GM12878 (cell line): ENCODE data around the gene ACAP1. TPM values are rescaled to one million over a fixed set of nuclear protein-coding genes. Genes with fewer than 3 reads are reported as not detected.

ENCODE experiments used
- ATAC-seq: fragments of 200-7000 bp; cut with Tn5 transposase; 3 replicates; pipeline ENCODE4 v1.9.1; 2020; ENCODE audit warnings: mild to moderate bottlenecking, moderate library complexity
- BruUV-seq: library from RNA; stranded (reverse); fragments of 400-500 nt; replicated peaks from 2 replicates; lab custom pipeline; 2021; lab: Mats Ljungman, UMichigan
- CTCF ChIA-PET: fragments of 300-600 bp; sonication (Branson Sonifier 250); formaldehyde crosslinking; extraction: SDS; loops from one replicate; lab custom pipeline; 2021; ENCODE audit warnings: inconsistent platforms; lab: Yijun Ruan, JAX
- POLR2A ChIA-PET: fragments of 350-600 bp; formaldehyde crosslinking; extraction: SDS; loops from one replicate; lab custom pipeline; 2021; ENCODE audit warnings: inconsistent platforms; lab: Charles Lee
- RAD21 ChIA-PET: fragments of 300-600 bp; sonication (Branson Sonifier 250); formaldehyde crosslinking; loops from one replicate; lab custom pipeline; 2023; ENCODE audit warnings: antibody characterized with exemption; ENCODE audit not compliant: unreplicated experiment; lab: Charles Lee
- SMC1A ChIA-PET: fragments of 300-600 bp; sonication (Branson Sonifier 250); formaldehyde crosslinking; loops from one replicate; lab custom pipeline; 2023; ENCODE audit not compliant: unreplicated experiment, uncharacterized antibody; lab: Charles Lee
- DNase-seq: peaks from one replicate; pipeline ENCODE4 v3.0.0-alpha.2; 2011; ENCODE audit warnings: low read depth, low spot score
- FAIRE-seq: peaks from 3 replicates; lab custom pipeline; 2011; peaks lifted over from hg19 to GRCh38; lab: Jason Lieb, UNC
- H2AFZ ChIP-seq: 2 replicates; pipeline ENCODE4 v1.6.0; 2011; ENCODE audit warnings: low read depth, low read length, control low read depth; ENCODE audit not compliant: control insufficient read depth
- H3K27ac ChIP-seq: 2 replicates; pipeline ENCODE4 v1.5.1; 2011; ENCODE audit warnings: control low read depth; ENCODE audit not compliant: control insufficient read depth, insufficient read depth
- H3K27me3 ChIP-seq, 2 experiments: replicated peaks in 1 of 2; 2 replicates each; pipeline versions ENCODE4 v1.6.0 to v1.6.1; 2011; ENCODE audit warnings: low read length in 1 of 2; ENCODE audit not compliant: control insufficient read depth in 2 of 2, insufficient read depth in 2 of 2
- H3K36me3 ChIP-seq, 2 experiments: 2 replicates each; pipeline ENCODE4 v1.5.1; 2011; ENCODE audit warnings: low read length in 1 of 2; ENCODE audit not compliant: control insufficient read depth in 2 of 2, insufficient read depth in 2 of 2
- H3K4me1 ChIP-seq: 2 replicates; pipeline ENCODE4 v1.6.1; 2011; ENCODE audit warnings: mild to moderate bottlenecking, low read length, moderate library complexity, mixed read lengths; ENCODE audit not compliant: control insufficient read depth, insufficient read depth
- H3K4me2 ChIP-seq: 2 replicates; pipeline ENCODE4 v1.6.0; 2011; ENCODE audit warnings: control low read depth; ENCODE audit not compliant: control insufficient read depth, insufficient read depth
- H3K4me3 ChIP-seq: fragments of 200-600 bp; sonication (generic); 2 replicates; pipeline ENCODE4 v1.5.1; 2016
- H3K79me2 ChIP-seq: 2 replicates; pipeline ENCODE4 v1.6.0; 2011; ENCODE audit warnings: low read length; ENCODE audit not compliant: control insufficient read depth, insufficient read depth
- H3K9ac ChIP-seq: 2 replicates; pipeline ENCODE4 v1.8.0; 2011; ENCODE audit warnings: low read length, control low read depth, mixed read lengths; ENCODE audit not compliant: control insufficient read depth, insufficient read depth
- H3K9me3 ChIP-seq: replicated peaks from 3 replicates; pipeline ENCODE4 v1.5.1; 2011; ENCODE audit warnings: mild to moderate bottlenecking, low read length; ENCODE audit not compliant: control insufficient read depth, insufficient read depth
- H4K20me1 ChIP-seq: 2 replicates; pipeline ENCODE4 v1.6.0; 2011; ENCODE audit not compliant: control insufficient read depth, insufficient read depth
- EGR1 ChIP-seq, 2 experiments: IDR thresholded peaks; 1 replicate in 1 of 2; 2 replicates in 1 of 2; pipeline ENCODE4 v1.6.1; 2011 to 2012; ENCODE audit warnings: low read depth in 2 of 2, low read length in 2 of 2, borderline replicate concordance in 1 of 2, mild to moderate bottlenecking in 1 of 2, moderate library complexity in 1 of 2
- FOXM1 ChIP-seq: IDR thresholded peaks from 2 replicates; pipeline ENCODE4 v1.6.1; 2012; ENCODE audit warnings: low read depth, mild to moderate bottlenecking, inconsistent platforms, low read length, moderate library complexity
- JUNB ChIP-seq: IDR thresholded peaks from 2 replicates; pipeline ENCODE4 v1.6.1; 2016; ENCODE audit warnings: antibody characterized with exemption, mild to moderate bottlenecking
- KDM1A ChIP-seq: fragments of 200-600 bp; sonication (generic); IDR thresholded peaks from 2 replicates; pipeline ENCODE4 v1.6.1; 2016; ENCODE audit warnings: borderline replicate concordance
- MYC ChIP-seq: IDR thresholded peaks from 2 replicates; pipeline ENCODE4 v1.6.1; 2011; ENCODE audit warnings: mild to moderate bottlenecking, low read length, moderate library complexity, inconsistent platforms; ENCODE audit not compliant: insufficient read depth, insufficient replicate concordance, insufficient read length, severe bottlenecking
- POU2F2 ChIP-seq: IDR thresholded peaks from 3 replicates; pipeline ENCODE4 v1.6.1; 2011; ENCODE audit warnings: low read depth, mild to moderate bottlenecking, low read length, borderline replicate concordance
- TCF3 ChIP-seq: IDR thresholded peaks from 2 replicates; pipeline ENCODE4 v1.6.1; 2012; ENCODE audit warnings: low read depth, mild to moderate bottlenecking, low read length, borderline replicate concordance; ENCODE audit not compliant: insufficient read depth
- TCF7 ChIP-seq: IDR thresholded peaks from 2 replicates; pipeline ENCODE4 v1.6.1; 2014; ENCODE audit warnings: antibody characterized with exemption, borderline replicate concordance
- WGBS: methylation state at CpG from one replicate; pipeline ENCODE4 v1.1.6; 2016; ENCODE audit warnings: low lambda C conversion rate; ENCODE audit not compliant: insufficient replicate concordance, insufficient coverage; ENCODE audit errors: missing lambda C conversion rate; 5-methylcytosine and 5-hydroxymethylcytosine counted together
- in situ Hi-C: fragments of 300-500 bp; cut with MboI; formaldehyde crosslinking; loops from 9 replicates; pipeline ENCODE4 v1.14.3; 2018; ENCODE audit warnings: mixed read lengths
- intact Hi-C: fragments of 100-400 bp; cut with micrococcal nuclease; formaldehyde crosslinking; loops from one replicate; pipeline ENCODE4 v1.14.2; 2022; ENCODE audit not compliant: unreplicated experiment
- polyA plus RNA-seq, 11 experiments: library from polyadenylated mRNA; depleted of rRNA in 4 of 11; unstranded in 6 of 11; stranded (reverse) in 5 of 11; fragments of >200 nt; fragmentation: Nextera tagmentation in 4 of 11; fragmentation: Illumina TruSeq in 1 of 11; extraction: Ambion mirVana in 4 of 11; extraction: Trizol in 1 of 11; gene quantifications; 1 replicate in 1 of 11; 2 replicates in 10 of 11; pipeline versions ENCODE4 v1.2.1 to v1.2.3, GENCODE V29; 2011 to 2016; ENCODE audit warnings: inconsistent platforms in 2 of 11, missing spikeins in 2 of 11, low read depth in 1 of 11
- total RNA-seq, 4 experiments: library from RNA; depleted of rRNA in 3 of 4; stranded (reverse); fragments of >200 nt in 3 of 4; fragmentation: Illumina TruSeq in 1 of 4; extraction: Trizol in 1 of 4; gene quantifications; 2 replicates each; pipeline versions ENCODE4 v1.2.1 to v1.2.3, GENCODE V29; 2013 to 2021
- TF ChIP-seq, protein P1 (sequence below): fragments of 450-650 bp; IDR thresholded peaks from 2 replicates; pipeline ENCODE4 v1.6.1; 2017; ENCODE audit warnings: low read depth, mild to moderate bottlenecking, moderate library complexity
- TF ChIP-seq, protein P2 (sequence below): fragments of 450-650 bp; formaldehyde crosslinking; IDR thresholded peaks from 2 replicates; pipeline ENCODE4 v1.4.0; 2020; ENCODE audit warnings: mild to moderate bottlenecking, moderate library complexity
- TF ChIP-seq, protein P3 (sequence below): IDR thresholded peaks from 2 replicates; pipeline ENCODE4 v1.6.1; 2011; ENCODE audit warnings: mild to moderate bottlenecking, low read depth, low read length, moderate library complexity; ENCODE audit not compliant: insufficient replicate concordance

ACAP1 gene
- total and polyA plus RNA-seq, 10 of the 15 experiments (the other 5 are each of a cell fraction or from before 2014, with no cell fraction given): 5.7 to 245 (median 118) TPM

DNA sequence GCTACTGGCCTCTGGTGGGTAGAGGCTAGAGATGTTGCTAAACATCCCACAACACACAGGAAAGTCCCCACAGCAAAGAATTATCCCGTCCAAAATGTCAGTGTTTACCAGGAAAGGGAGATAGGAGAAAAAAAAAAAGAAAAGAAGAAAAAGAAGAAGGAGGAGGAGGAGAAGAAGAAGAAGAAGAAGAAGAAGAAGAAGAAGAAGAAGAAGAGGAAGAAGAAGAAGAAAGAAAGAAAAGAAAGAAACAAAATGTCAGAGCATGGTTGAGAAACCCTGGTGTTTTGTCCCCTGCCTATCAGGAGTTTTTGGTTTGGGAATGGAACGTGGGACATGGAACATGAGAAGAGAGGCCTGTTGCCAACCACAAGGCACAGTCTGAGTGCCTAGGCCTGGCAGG lies 21.1 kb downstream of the ACAP1 start:
- no peaks in the 10 kb centered on the region for H3K27me3 ChIP-seq
- peaks cover 18% of the 10 kb centered on the region for H3K4me1 ChIP-seq
- in situ Hi-C loops (no loop called here), intact Hi-C loops (loop anchor here (2.0 kb wide), 1 partner anchor 203 kb away; the partner anchor contains the start of gene SENP3)
- H3K4me2 ChIP-seq: no peak overlapping the region
- H4K20me1 ChIP-seq: no peaks in the 10 kb centered on the region
- 4% methylated on average over 2 of the region's 2 CpGs for WGBS
- FAIRE-seq (no peak), ATAC-seq (no peak), DNase-seq (no peak)
- peaks cover 5% of the 10 kb centered on the region for H3K79me2 ChIP-seq
- no peak overlapping the region for H3K9ac ChIP-seq
- no peak overlapping the region for H2AFZ ChIP-seq
- RAD21 ChIA-PET: no interaction called here
- no peaks in the 10 kb centered on the region for H3K9me3 ChIP-seq
- no peaks in the 10 kb centered on the region for H3K36me3 ChIP-seq
- TF ChIP-seq EGR1 (IDR thresholded peaks at IDR 0.05; ENCODE audit: borderline replicate concordance in 1 of 2, low read depth in 2 of 2, low read length in 2 of 2) (no peak), FOXM1 (no peak), KDM1A (no peak), TCF3 (no peak), TCF7 (no peak), POU2F2 (no peak), MYC (no peak), JUNB (no peak)
- TF ChIP-seq, protein P1, sequence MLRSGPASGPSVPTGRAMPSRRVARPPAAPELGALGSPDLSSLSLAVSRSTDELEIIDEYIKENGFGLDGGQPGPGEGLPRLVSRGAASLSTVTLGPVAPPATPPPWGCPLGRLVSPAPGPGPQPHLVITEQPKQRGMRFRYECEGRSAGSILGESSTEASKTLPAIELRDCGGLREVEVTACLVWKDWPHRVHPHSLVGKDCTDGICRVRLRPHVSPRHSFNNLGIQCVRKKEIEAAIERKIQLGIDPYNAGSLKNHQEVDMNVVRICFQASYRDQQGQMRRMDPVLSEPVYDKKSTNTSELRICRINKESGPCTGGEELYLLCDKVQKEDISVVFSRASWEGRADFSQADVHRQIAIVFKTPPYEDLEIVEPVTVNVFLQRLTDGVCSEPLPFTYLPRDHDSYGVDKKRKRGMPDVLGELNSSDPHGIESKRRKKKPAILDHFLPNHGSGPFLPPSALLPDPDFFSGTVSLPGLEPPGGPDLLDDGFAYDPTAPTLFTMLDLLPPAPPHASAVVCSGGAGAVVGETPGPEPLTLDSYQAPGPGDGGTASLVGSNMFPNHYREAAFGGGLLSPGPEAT: no peak
- TF ChIP-seq, protein P2, sequence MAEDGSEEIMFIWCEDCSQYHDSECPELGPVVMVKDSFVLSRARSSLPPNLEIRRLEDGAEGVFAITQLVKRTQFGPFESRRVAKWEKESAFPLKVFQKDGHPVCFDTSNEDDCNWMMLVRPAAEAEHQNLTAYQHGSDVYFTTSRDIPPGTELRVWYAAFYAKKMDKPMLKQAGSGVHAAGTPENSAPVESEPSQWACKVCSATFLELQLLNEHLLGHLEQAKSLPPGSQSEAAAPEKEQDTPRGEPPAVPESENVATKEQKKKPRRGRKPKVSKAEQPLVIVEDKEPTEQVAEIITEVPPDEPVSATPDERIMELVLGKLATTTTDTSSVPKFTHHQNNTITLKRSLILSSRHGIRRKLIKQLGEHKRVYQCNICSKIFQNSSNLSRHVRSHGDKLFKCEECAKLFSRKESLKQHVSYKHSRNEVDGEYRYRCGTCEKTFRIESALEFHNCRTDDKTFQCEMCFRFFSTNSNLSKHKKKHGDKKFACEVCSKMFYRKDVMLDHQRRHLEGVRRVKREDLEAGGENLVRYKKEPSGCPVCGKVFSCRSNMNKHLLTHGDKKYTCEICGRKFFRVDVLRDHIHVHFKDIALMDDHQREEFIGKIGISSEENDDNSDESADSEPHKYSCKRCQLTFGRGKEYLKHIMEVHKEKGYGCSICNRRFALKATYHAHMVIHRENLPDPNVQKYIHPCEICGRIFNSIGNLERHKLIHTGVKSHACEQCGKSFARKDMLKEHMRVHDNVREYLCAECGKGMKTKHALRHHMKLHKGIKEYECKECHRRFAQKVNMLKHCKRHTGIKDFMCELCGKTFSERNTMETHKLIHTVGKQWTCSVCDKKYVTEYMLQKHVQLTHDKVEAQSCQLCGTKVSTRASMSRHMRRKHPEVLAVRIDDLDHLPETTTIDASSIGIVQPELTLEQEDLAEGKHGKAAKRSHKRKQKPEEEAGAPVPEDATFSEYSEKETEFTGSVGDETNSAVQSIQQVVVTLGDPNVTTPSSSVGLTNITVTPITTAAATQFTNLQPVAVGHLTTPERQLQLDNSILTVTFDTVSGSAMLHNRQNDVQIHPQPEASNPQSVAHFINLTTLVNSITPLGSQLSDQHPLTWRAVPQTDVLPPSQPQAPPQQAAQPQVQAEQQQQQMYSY (CRISPR knock-in tag): no peak
- TF ChIP-seq, protein P3, sequence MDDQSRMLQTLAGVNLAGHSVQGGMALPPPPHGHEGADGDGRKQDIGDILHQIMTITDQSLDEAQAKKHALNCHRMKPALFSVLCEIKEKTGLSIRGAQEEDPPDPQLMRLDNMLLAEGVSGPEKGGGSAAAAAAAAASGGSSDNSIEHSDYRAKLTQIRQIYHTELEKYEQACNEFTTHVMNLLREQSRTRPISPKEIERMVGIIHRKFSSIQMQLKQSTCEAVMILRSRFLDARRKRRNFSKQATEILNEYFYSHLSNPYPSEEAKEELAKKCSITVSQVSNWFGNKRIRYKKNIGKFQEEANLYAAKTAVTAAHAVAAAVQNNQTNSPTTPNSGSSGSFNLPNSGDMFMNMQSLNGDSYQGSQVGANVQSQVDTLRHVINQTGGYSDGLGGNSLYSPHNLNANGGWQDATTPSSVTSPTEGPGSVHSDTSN: no peak
- H3K4me3 ChIP-seq: no peak overlapping the region
- no peak overlapping the region for H3K27ac ChIP-seq
- SMC1A ChIA-PET: interaction anchor here (1.4 kb wide), 1 partner anchor 61 kb away, joined by 3 read pairs; no protein-coding TSS in a partner anchor
- BruUV-seq: no TSS peak
- CTCF ChIA-PET: interaction anchor here (1.0 to 3.5 kb wide), 4 partner anchors 69 to 232 kb away, joined by 3 to 47 read pairs (median 21); partner anchors contain the start of genes SENP3 and SOX15
- POLR2A ChIA-PET: no interaction called here
